Nephron progenitor cell (in vitro differentiated cells): ENCODE measurements around the gene PRUNE2.

ENCODE experiments used
- DNase-seq: peaks from one replicate; pipeline ENCODE4 v3.0.0; 2021
- H3K27ac Mint-ChIP-seq: 2 replicates; pipeline ENCODE4 v1.8.0; 2021; ENCODE audit warnings: mild to moderate bottlenecking, moderate library complexity, mixed read lengths
- H3K27me3 Mint-ChIP-seq: 2 replicates; pipeline ENCODE4 v1.8.0; 2021; ENCODE audit warnings: mild to moderate bottlenecking, low read depth, mixed read lengths; ENCODE audit not compliant: poor library complexity
- H3K36me3 Mint-ChIP-seq: 2 replicates; pipeline ENCODE4 v1.8.0; 2021; ENCODE audit warnings: low read depth, mixed read lengths
- H3K4me1 Mint-ChIP-seq: 2 replicates; pipeline ENCODE4 v1.8.0; 2021; ENCODE audit warnings: mixed read lengths
- H3K4me3 Mint-ChIP-seq: 2 replicates; pipeline ENCODE4 v1.8.0; 2021; ENCODE audit warnings: mild to moderate bottlenecking, moderate library complexity, mixed read lengths
- H3K9me3 Mint-ChIP-seq: 2 replicates; pipeline ENCODE4 v1.8.0; 2021; ENCODE audit warnings: mild to moderate bottlenecking, moderate library complexity, mixed read lengths
- CTCF ChIP-seq: fragments of 200-600 bp; sonication (generic); IDR thresholded peaks from 2 replicates; pipeline ENCODE4 v1.5.0; 2021; ENCODE audit warnings: antibody characterized with exemption

PRUNE2 gene

GRCh38 chr9:76891279-76891678 lies 14.6 kb downstream of the PRUNE2 start:
- H3K9me3 Mint-ChIP-seq, result no peaks in the 10 kb centered on the region
- peaks cover 8% of the 10 kb centered on the region for H3K27me3 Mint-ChIP-seq
- peaks cover 9% of the 10 kb centered on the region for H3K4me1 Mint-ChIP-seq
- no peak for DNase-seq
- H3K36me3 Mint-ChIP-seq, result no peaks in the 10 kb centered on the region
- no peak overlapping the region for H3K4me3 Mint-ChIP-seq
- TF ChIP-seq CTCF, result no peak
- no peak overlapping the region for H3K27ac Mint-ChIP-seq

- Mint-ChIP-seq H3K4me3 (no peak overlapping the region), H3K4me1 (peaks cover 9% of the 10 kb centered on the region), H3K9me3 (no peaks in the 10 kb centered on the region), H3K36me3 (no peaks in the 10 kb centered on the region), H3K27ac (no peak overlapping the region), H3K27me3 (peaks cover 3% of the 10 kb centered on the region)
- TF ChIP-seq CTCF, result no peak
- DNase-seq, result no peak
These were observed 18.0 kb downstream of the PRUNE2 start for GRCh38 chr9:76887951-76888350.

- Mint-ChIP-seq H3K27ac (no peak overlapping the region), H3K36me3 (no peaks in the 10 kb centered on the region), H3K9me3 (no peaks in the 10 kb centered on the region), H3K4me3 (no peak overlapping the region), H3K27me3 (peaks cover 3% of the 10 kb centered on the region), H3K4me1 (peaks cover 9% of the 10 kb centered on the region)
- no peak for DNase-seq
- no peak for TF ChIP-seq CTCF
These were observed 18.7 kb downstream of the PRUNE2 start for GRCh38 chr9:76887003-76887821.

DNA sequence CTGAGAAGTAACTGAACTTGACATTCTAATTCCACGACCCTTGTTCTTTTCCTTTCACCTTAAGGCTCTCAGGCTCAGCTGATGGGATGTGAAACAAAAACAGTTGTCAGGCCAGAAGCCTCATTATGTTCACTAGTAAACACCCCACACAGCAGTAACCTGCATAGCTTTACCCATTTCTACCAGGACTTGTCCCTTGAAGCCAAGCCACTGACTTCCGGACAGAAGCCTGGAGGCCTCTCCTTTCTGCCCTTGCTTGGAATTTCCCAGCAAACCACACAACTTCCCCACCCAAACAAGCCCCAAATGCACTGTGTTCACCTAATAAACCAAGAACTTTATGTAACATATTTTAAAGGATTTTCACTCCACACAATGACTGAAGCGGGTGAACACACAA lies 19.6 kb downstream of the PRUNE2 start:
- Mint-ChIP-seq H3K4me3 (no peak overlapping the region), H3K9me3 (no peaks in the 10 kb centered on the region), H3K36me3 (no peaks in the 10 kb centered on the region), H3K27ac (no peak overlapping the region), H3K27me3 (peaks cover 3% of the 10 kb centered on the region), H3K4me1 (peaks cover 9% of the 10 kb centered on the region)
- DNase-seq, result no peak
- no peak for TF ChIP-seq CTCF

DNA sequence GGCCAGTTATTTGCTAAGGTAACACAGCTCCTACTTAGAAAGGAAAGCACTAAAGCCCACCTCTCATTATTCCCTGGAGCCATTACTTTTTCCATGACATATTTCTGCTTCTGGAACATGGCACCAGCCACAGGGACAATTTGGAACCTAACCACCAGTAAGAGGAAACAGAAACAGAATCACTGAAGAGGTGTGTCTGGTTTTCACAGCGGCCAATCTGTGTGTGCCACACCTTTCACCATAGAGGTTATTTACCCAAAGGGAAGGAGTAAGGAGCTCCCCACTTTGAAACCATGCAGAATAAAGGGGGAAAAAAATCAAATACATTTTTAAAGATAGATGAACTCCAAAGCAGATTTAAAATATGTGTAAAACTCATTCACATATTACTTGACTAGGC lies 21.1 kb downstream of the PRUNE2 start:
- no peaks in the 10 kb centered on the region for H3K27me3 Mint-ChIP-seq
- H3K27ac Mint-ChIP-seq, result no peak overlapping the region
- no peak for TF ChIP-seq CTCF
- peaks cover 9% of the 10 kb centered on the region for H3K4me1 Mint-ChIP-seq
- no peak for DNase-seq
- H3K4me3 Mint-ChIP-seq, result no peak overlapping the region
- H3K9me3 Mint-ChIP-seq, result no peaks in the 10 kb centered on the region
- H3K36me3 Mint-ChIP-seq, result no peaks in the 10 kb centered on the region

- TF ChIP-seq CTCF, result no peak
- H3K9me3 Mint-ChIP-seq, result no peaks in the 10 kb centered on the region
- no peak overlapping the region for H3K27ac Mint-ChIP-seq
- H3K27me3 Mint-ChIP-seq, result no peaks in the 10 kb centered on the region
- peaks cover 9% of the 10 kb centered on the region for H3K4me1 Mint-ChIP-seq
- DNase-seq, result no peak
- H3K36me3 Mint-ChIP-seq, result no peaks in the 10 kb centered on the region
- no peak overlapping the region for H3K4me3 Mint-ChIP-seq
These were observed 22.5 kb downstream of the PRUNE2 start for GRCh38 chr9:76883341-76883855.
